SK-N-SH (cell line): ENCODE data around the gene UBN2. TPM values are rescaled to one million over a fixed set of nuclear protein-coding genes. Genes with fewer than 3 reads are reported as not detected.

ENCODE experiments used
- CTCF ChIA-PET: fragments of 300-600, 350-600 bp; formaldehyde crosslinking; extraction: SDS; loops from one replicate; lab custom pipeline; 2021; lab: Yijun Ruan, JAX
- POLR2A ChIA-PET: fragments of 350-600 bp; sonication (Branson Sonifier 250); formaldehyde crosslinking; extraction: SDS; loops from one replicate; lab custom pipeline; 2020; ENCODE audit warnings: antibody characterized with exemption, inconsistent platforms; lab: Yijun Ruan, JAX
- DNase-seq: peaks from one replicate; pipeline ENCODE4 v3.0.0; 2012
- H2AFZ ChIP-seq: fragments of 200-600 bp; sonication (generic); 2 replicates; pipeline ENCODE4 v1.8.1; 2016; ENCODE audit warnings: antibody characterized with exemption, mild to moderate bottlenecking, low read depth
- H3F3A ChIP-seq: fragments of 200-600 bp; sonication (generic); replicated peaks from 2 replicates; pipeline ENCODE3; 2016; ENCODE audit warnings: antibody characterized with exemption, mild to moderate bottlenecking; ENCODE audit not compliant: insufficient read depth
- H3K27ac ChIP-seq, 2 experiments: fragments of 200-500 bp in 1 of 2; fragments of 200-600 bp in 1 of 2; sonication (Bioruptor generic) in 1 of 2; sonication (generic), shearing (Covaris generic) in 1 of 2; 2 replicates each; pipeline versions ENCODE4 v1.5.1 to v1.6.1; 2014 to 2016; ENCODE audit warnings: low read depth in 2 of 2, inconsistent platforms in 1 of 2, low read length in 1 of 2, mild to moderate bottlenecking in 1 of 2, mixed read lengths in 1 of 2
- H3K27me3 ChIP-seq: fragments of 200-600 bp; sonication (generic), shearing (Covaris generic); 2 replicates; pipeline ENCODE4 v1.6.1; 2016; ENCODE audit warnings: mixed run types; ENCODE audit not compliant: insufficient read depth
- H3K36me3 ChIP-seq, 2 experiments: fragments of 200-500 bp in 1 of 2; fragments of 200-600 bp in 1 of 2; sonication (Bioruptor generic) in 1 of 2; sonication (generic) in 1 of 2; replicated peaks in 1 of 2; 2 replicates each; pipeline versions ENCODE3 to v1.5.1; 2014 to 2016; ENCODE audit warnings: low read length in 1 of 2, mild to moderate bottlenecking in 1 of 2; ENCODE audit not compliant: insufficient read depth in 2 of 2, control insufficient read depth in 1 of 2
- H3K4me1 ChIP-seq, 2 experiments: fragments of 200-500 bp in 1 of 2; fragments of 200-600 bp in 1 of 2; sonication (Bioruptor generic) in 1 of 2; sonication (generic), shearing (Covaris generic) in 1 of 2; 2 replicates each; pipeline versions ENCODE4 v1.5.1 to v1.6.1; 2014 to 2016; ENCODE audit warnings: low read depth in 1 of 2, low read length in 1 of 2, mixed run types in 1 of 2; ENCODE audit not compliant: insufficient read depth in 2 of 2, control insufficient read depth in 1 of 2
- H3K4me2 ChIP-seq: fragments of 200-600 bp; sonication (generic), shearing (Covaris generic); 2 replicates; pipeline ENCODE4 v1.6.1; 2017; ENCODE audit warnings: mixed run types
- H3K4me3 ChIP-seq, 2 experiments: fragments of 200-500 bp in 1 of 2; fragments of 200-600 bp in 1 of 2; sonication (Bioruptor generic) in 1 of 2; sonication (generic), shearing (Covaris generic) in 1 of 2; 2 replicates each; pipeline versions ENCODE4 v1.5.1 to v1.8.1; 2014 to 2016; ENCODE audit warnings: low read depth in 2 of 2, inconsistent platforms in 1 of 2, low read length in 1 of 2, mild to moderate bottlenecking in 1 of 2, mixed read lengths in 1 of 2, moderate library complexity in 1 of 2
- H3K79me2 ChIP-seq: fragments of 200-600 bp; sonication (generic); 2 replicates; pipeline ENCODE4 v1.8.1; 2017; ENCODE audit warnings: mild to moderate bottlenecking; ENCODE audit not compliant: insufficient read depth
- H3K9ac ChIP-seq: fragments of 200-600 bp; sonication (generic); 2 replicates; pipeline ENCODE4 v1.6.1; 2017; ENCODE audit warnings: mixed run types
- H3K9me2 ChIP-seq: fragments of 200-600 bp; sonication (generic); 2 replicates; pipeline ENCODE4 v1.6.1; 2017; ENCODE audit warnings: mixed run types
- H3K9me3 ChIP-seq: fragments of 200-600 bp; sonication (generic); 2 replicates; pipeline ENCODE4 v1.6.1; 2017; ENCODE audit warnings: mixed run types, mild to moderate bottlenecking, moderate library complexity
- H4K20me1 ChIP-seq: fragments of 200-600 bp; sonication (generic); 2 replicates; pipeline ENCODE4 v1.6.1; 2017; ENCODE audit warnings: mild to moderate bottlenecking, mixed run types; ENCODE audit not compliant: insufficient read depth
- CTCF ChIP-seq: fragments of 200-600 bp; sonication (generic); IDR thresholded peaks from 2 replicates; pipeline ENCODE4 v1.6.1; 2017; ENCODE audit warnings: antibody characterized with exemption, mild to moderate bottlenecking, moderate library complexity
- ELF1 ChIP-seq: IDR thresholded peaks from 2 replicates; pipeline ENCODE4 v1.4.0; 2012
- EP300 ChIP-seq, 2 experiments: IDR thresholded peaks; 2 replicates each; pipeline versions ENCODE4 v1.4.0 to v1.6.1; 2012; ENCODE audit warnings: borderline replicate concordance in 1 of 2, low read depth in 1 of 2, low read length in 1 of 2
- EZH2phosphoT487 ChIP-seq: fragments of 200-600 bp; sonication (generic); IDR thresholded peaks from 2 replicates; pipeline ENCODE4 v1.6.1; 2017; ENCODE audit warnings: low read depth, mixed run types, mild to moderate bottlenecking, antibody characterized with exemption, moderate library complexity, borderline replicate concordance
- FOSL2 ChIP-seq: IDR thresholded peaks from 2 replicates; pipeline ENCODE4 v1.4.0; 2012; ENCODE audit warnings: low read depth, mild to moderate bottlenecking, moderate library complexity, borderline replicate concordance
- FOXM1 ChIP-seq: IDR thresholded peaks from 2 replicates; pipeline ENCODE4 v1.4.0; 2012; ENCODE audit warnings: low read depth, mild to moderate bottlenecking
- GABPA ChIP-seq: IDR thresholded peaks from 2 replicates; pipeline ENCODE4 v1.4.0; 2012; ENCODE audit warnings: low read depth, mild to moderate bottlenecking
- GATA2 ChIP-seq: sonication (generic); formaldehyde crosslinking; IDR thresholded peaks from 2 replicates; pipeline ENCODE4 v1.5.0; 2020; ENCODE audit warnings: mild to moderate bottlenecking, missing genetic modification reagents
- JUND ChIP-seq: IDR thresholded peaks from 2 replicates; pipeline ENCODE4 v1.4.0; 2012
- MEF2A ChIP-seq: IDR thresholded peaks from 2 replicates; pipeline ENCODE4 v1.4.0; 2012; ENCODE audit warnings: low read depth, borderline replicate concordance
- NRF1 ChIP-seq: IDR thresholded peaks from 2 replicates; pipeline ENCODE4 v1.6.1; 2012; ENCODE audit warnings: low read depth, mild to moderate bottlenecking, low read length
- POLR2AphosphoS5 ChIP-seq: IDR thresholded peaks from 2 replicates; pipeline ENCODE4 v1.6.1; 2012; ENCODE audit warnings: low read depth, low read length
- RAD21 ChIP-seq: IDR thresholded peaks from 2 replicates; pipeline ENCODE4 v1.6.1; 2012; ENCODE audit warnings: mild to moderate bottlenecking, low read length
- RCOR1 ChIP-seq: fragments of 150-350 bp; IDR thresholded peaks from 2 replicates; pipeline ENCODE4 v1.6.1; 2017; ENCODE audit warnings: antibody characterized with exemption, low read length
- REST ChIP-seq: IDR thresholded peaks from 2 replicates; pipeline ENCODE4 v1.6.1; 2012; ENCODE audit warnings: mild to moderate bottlenecking, low read depth, low read length, moderate library complexity
- RFX5 ChIP-seq: IDR thresholded peaks from 2 replicates; pipeline ENCODE4 v1.6.1; 2012; ENCODE audit warnings: mild to moderate bottlenecking, improper control_type of control experiment, low read length
- RXRA ChIP-seq: IDR thresholded peaks from 2 replicates; pipeline ENCODE4 v1.4.0; 2012; ENCODE audit warnings: low read depth, mild to moderate bottlenecking, borderline replicate concordance
- SIN3A ChIP-seq: IDR thresholded peaks from 2 replicates; pipeline ENCODE4 v1.6.1; 2012; ENCODE audit warnings: low read depth, mild to moderate bottlenecking, low read length, moderate library complexity, borderline replicate concordance
- SMC3 ChIP-seq: IDR thresholded peaks from 2 replicates; pipeline ENCODE4 v1.6.1; 2012; ENCODE audit warnings: low read depth, low read length, improper control_type of control experiment
- ZBTB33 ChIP-seq: IDR thresholded peaks from 2 replicates; pipeline ENCODE4 v1.4.0; 2012; ENCODE audit warnings: low read depth, borderline replicate concordance
- WGBS: methylation state at CpG from one replicate; pipeline ENCODE4 v1.1.6; 2017; ENCODE audit warnings: low lambda C conversion rate; 5-methylcytosine and 5-hydroxymethylcytosine counted together
- polyA plus RNA-seq, 3 experiments: library from polyadenylated mRNA; depleted of rRNA; stranded (reverse); fragments of >200 nt; gene quantifications; 2 replicates each; pipeline ENCODE4 v1.2.3, GENCODE V29; 2012
- TF ChIP-seq, protein P1 (sequence below): IDR thresholded peaks from 2 replicates; pipeline ENCODE4 v1.4.0; 2012; ENCODE audit warnings: low read depth
- TF ChIP-seq, protein P2 (sequence below): IDR thresholded peaks from 2 replicates; pipeline ENCODE4; 2012
- TF ChIP-seq, protein P3 (sequence below): fragments of 150-350 bp; IDR thresholded peaks from 2 replicates; pipeline ENCODE4 v1.6.1; 2017; ENCODE audit warnings: antibody characterized with exemption, low read length, low read depth, borderline replicate concordance

Gene UBN2
- polyA plus RNA-seq, 1 of the 3 experiments (the other 2 are of a cell fraction) = 2.0 TPM

GRCh38 chr7:139341776-139342226, 110.8 kb downstream of the UBN2 start:
- no peaks in the 10 kb centered on the region for H3K9me2 ChIP-seq
- H3K9me3 ChIP-seq = no peaks in the 10 kb centered on the region
- H2AFZ ChIP-seq = peak overlapping the region; percentile 85
- H3K4me2 ChIP-seq = peak overlapping the region; percentile 92
- no peak for DNase-seq
- WGBS = 1% methylated on average over 9 of the region's 9 CpGs
- ChIA-PET CTCF (no interaction called here), POLR2A (no interaction called here)
- no peaks in the 10 kb centered on the region for H4K20me1 ChIP-seq
- H3K79me2 ChIP-seq = peaks cover 38% of the 10 kb centered on the region
- peak overlapping the region; percentile 81 to 89 for H3K4me3 ChIP-seq
- peaks cover 15 to 23% of the 10 kb centered on the region in 2 experiments for H3K36me3 ChIP-seq
- H3K27me3 ChIP-seq = no peaks in the 10 kb centered on the region
- peak overlapping the region; percentile 96 for H3K9ac ChIP-seq
- H3K4me1 ChIP-seq = peaks cover 0 to 6% of the 10 kb centered on the region in 2 experiments; a peak in 2 of 4 replicates
- H3K27ac ChIP-seq = peak overlapping the region; percentile 98 to 99
- peaks cover 21% of the 10 kb centered on the region for H3F3A ChIP-seq
- TF ChIP-seq SMC3 (no peak), GABPA (no peak), ELF1 (no peak), FOSL2 (no peak), RFX5 (peak; percentile 82), JUND (no peak), GATA2 (CRISPR knock-in tag) (no peak), CTCF (no peak), REST (no peak), FOXM1 (no peak), RCOR1 (peak; percentile 29; the same call in 1 of the 2 replicates), NRF1 (0 out of 2 replicates have a peak, but pooled peaks have one; percentile 14), EZH2phosphoT487 (no peak), MEF2A (no peak), EP300 (IDR thresholded peaks at IDR 0.05; ENCODE audit: borderline replicate concordance in 1 of 2, low read depth in 1 of 2, low read length in 1 of 2) (peak in 1 of 2 experiments; percentile 69; a peak in 2 of 4 replicates), ZBTB33 (no peak), POLR2AphosphoS5 (no peak; the same call in 1 of the 2 replicates), RXRA (no peak), SIN3A (no peak), RAD21 (no peak)
- TF ChIP-seq, protein P1, sequence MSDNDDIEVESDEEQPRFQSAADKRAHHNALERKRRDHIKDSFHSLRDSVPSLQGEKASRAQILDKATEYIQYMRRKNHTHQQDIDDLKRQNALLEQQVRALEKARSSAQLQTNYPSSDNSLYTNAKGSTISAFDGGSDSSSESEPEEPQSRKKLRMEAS = no peak
- TF ChIP-seq, protein P2, sequence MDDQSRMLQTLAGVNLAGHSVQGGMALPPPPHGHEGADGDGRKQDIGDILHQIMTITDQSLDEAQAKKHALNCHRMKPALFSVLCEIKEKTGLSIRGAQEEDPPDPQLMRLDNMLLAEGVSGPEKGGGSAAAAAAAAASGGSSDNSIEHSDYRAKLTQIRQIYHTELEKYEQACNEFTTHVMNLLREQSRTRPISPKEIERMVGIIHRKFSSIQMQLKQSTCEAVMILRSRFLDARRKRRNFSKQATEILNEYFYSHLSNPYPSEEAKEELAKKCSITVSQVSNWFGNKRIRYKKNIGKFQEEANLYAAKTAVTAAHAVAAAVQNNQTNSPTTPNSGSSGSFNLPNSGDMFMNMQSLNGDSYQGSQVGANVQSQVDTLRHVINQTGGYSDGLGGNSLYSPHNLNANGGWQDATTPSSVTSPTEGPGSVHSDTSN = no peak
- TF ChIP-seq, protein P3, sequence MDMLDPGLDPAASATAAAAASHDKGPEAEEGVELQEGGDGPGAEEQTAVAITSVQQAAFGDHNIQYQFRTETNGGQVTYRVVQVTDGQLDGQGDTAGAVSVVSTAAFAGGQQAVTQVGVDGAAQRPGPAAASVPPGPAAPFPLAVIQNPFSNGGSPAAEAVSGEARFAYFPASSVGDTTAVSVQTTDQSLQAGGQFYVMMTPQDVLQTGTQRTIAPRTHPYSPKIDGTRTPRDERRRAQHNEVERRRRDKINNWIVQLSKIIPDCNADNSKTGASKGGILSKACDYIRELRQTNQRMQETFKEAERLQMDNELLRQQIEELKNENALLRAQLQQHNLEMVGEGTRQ = no peak
